GM18868 (cell line): ENCODE results near the gene MSMB.
"Not testable (repeated sequence)": the region's sequence is repeated elsewhere in the genome, so short reads cannot be mapped to it uniquely, and the experiment has no call there.

Source experiments
- ATAC-seq: cut with Tn5 transposase; IDR thresholded peaks from one replicate; pipeline ENCODE4 v1.9.1; 2021; ENCODE audit warnings: mild to moderate bottlenecking, moderate library complexity; ENCODE audit not compliant: unreplicated experiment

MSMB gene

GRCh38 chr10:46014683-46015405 is 31.2 kb downstream of the MSMB start:
- ATAC-seq = no peak

DNA sequence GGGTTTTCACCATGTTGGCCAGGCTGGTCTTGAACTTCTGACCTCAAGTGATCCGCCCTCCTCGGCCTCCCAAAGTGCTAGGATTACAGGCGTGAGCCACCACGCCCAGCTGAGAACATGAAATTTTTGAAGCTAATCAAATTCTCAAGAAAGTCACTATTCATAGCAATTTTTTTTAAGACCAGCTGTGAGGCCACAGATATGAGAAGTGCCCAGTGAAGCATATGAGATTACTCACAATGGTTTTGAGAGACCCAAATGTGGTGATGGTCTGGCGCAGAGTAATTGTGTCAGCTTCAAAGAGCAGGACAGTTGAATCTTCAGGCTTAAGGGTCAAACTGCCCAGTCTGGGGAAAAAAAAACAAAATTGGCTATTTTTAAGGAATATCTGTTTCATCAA is 31.9 kb downstream of the MSMB start:
- ATAC-seq = no peak

DNA sequence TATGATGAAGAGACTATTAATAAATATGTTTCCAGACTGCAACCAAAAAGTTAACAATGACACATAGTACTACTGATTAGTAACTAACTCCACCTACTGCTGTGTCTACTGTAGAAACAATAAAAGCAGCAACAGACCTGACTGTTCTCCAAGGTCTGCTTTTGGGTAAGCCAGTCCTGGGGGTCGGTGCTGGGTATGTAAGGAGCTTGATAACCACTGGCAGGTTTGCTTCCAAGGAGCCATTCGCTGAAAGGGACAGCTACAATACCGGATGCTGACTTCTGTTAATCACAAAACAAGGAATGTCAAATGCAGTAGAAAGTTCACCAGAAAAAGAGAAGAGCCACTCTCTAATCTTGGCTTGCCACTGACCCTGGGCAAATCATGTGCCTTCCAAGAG is 33.3 kb downstream of the MSMB start:
- no peak for ATAC-seq

GRCh38 chr10:46006219-46006618 is 39.9 kb downstream of the MSMB start:
- no peak for ATAC-seq

DNA sequence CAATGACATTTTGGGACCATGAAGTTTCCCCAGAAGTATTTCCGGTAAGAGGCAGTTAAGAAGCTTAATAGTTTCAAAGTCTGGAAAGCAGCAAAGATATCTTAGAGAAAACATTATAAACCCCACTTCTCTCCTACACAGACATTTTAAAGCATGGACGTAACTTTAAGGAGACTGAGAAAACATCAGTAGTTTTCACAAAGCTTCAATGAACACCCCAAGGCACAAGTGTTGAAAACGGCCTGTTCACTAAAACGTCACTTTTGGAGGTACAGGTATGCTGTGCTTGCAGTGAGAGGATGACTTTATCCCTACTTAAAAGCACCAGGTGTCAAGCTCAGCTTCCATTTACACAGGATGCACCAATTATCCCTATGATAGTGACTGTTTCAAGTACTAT is 40.7 kb downstream of the MSMB start:
- ATAC-seq = no peak

DNA sequence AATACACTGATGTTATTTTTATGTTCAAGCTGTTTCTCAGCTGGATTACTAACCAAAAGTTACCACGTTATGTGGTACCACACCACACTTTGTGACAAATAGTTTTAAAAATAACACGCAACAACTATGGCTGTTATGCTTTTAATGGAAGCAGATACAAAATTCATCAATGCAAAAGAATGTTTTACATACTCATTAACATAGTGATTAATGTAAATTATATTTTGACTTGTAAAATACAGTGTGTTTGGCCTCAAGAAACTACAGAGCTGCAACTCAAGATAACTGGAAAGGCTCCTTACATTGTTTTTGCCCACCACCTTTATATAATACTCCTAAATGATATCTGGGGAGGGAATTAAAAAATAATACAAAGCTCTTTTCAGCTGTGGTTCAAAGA is 41.1 kb downstream of the MSMB start:
- no peak for ATAC-seq

GRCh38 chr10:46002916-46003693 is 43.0 kb downstream of the MSMB start:
- no peak for ATAC-seq

DNA sequence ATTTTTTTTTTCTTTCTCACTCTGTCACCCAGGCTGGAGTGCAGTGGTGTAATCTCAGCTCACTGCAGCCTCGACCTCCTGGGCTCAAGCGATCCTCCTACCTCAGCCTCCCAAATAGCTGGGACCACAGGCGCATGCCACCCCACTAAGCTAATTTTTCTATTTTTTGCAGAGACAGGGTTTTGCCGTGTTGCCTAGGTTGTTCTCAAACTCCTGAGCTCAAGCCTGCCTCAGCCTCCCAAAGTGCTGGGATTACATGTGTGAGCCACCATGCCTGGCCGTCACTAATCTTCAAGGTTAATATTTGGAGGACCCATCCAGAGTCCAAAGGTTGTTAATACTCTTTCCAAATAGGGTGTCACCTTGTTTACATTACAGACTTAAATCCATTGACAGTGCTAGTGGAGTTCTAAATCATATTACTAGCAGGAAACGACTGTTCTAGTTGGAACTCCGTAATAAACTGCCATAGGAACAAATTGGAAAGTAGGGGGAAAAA is 43.8 kb downstream of the MSMB start:
- ATAC-seq = not testable (repeated sequence)

DNA sequence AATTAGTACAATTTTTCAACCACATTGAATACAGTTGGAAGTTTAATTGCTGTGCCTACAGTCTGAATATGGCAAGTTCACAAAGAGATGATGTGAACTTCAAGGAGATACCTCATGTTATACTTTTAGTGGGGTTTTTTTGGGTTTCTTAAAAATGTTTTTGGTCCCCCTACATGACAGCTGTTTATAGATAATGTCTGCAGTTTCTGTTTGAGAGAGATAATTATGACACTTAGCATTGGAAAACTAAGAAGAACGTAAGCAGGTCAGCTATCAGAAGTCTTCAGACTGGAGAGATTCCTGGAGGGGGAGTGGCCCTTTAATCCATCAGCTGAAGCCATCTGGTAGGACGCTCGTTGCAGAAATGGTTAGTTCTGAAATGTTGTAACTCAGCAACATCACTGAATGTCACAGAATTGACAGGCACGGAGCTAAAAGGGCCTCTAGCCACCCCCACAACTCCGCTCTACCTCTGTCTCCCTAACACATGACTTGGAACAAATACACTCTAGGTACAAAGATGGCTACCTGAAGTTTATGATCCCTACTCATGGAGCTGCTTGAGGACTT is 44.8 kb downstream of the MSMB start:
- ATAC-seq = no peak

GRCh38 chr10:46000538-46000937 is 45.5 kb downstream of the MSMB start:
- no peak for ATAC-seq

DNA sequence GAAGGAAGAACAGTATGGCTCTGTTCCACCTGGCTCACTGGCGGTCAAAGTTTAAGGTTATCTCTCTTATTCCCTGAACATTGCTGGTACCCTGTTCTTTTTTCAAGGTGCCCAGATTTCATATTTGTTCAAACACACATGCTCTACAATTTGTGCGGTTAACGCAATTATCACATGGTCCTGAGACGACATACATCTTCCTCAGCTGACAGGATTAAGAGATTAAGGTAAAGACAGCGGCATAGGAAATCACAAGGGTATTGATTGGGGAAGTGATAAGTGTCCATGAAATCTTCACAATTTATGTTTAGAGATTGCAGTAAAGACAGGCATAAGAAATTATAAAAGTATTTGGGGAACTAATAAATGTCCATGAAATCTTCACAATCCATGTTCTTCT is 46.1 kb downstream of the MSMB start:
- not testable (repeated sequence) for ATAC-seq

DNA sequence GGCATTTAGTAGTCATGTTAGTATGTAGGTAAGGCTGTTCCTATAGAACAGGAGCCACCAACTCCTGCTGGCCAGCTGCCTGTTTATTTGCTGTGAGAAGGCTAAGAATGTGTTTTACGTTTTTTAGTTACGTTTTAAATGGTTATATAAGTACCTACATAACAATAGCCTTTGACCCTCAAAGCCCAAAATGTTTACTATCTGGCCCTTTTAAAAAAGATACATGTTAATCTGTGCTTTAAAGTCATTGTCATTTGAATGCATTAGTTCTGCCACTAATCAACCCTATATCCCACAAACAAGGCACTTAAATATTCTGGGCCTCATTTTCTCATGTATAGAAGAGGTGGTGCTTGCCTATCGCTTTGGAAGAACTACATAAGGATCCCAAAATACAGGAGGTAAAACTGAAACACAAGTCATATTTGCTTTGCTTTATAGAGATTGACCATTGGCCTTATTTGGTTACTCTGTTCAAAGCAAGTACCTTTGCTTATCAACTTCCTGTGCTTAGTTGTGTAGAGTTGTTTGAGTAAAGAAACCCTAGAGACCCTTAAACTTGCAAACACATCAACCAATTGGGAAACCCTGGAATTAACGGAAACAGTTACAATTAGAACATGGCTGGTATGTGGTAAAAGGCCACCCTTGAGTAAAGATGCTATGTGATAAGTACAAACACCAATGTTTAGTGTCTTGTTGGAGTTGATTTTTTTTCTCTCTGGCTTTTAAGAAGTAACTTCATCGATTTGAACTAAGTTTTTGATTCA is 47.9 kb downstream of the MSMB start:
- no peak for ATAC-seq

GRCh38 chr10:45997557-45997956 is 48.5 kb downstream of the MSMB start:
- ATAC-seq = no peak

- not testable (repeated sequence) for ATAC-seq
These were observed 60.5 kb downstream of the MSMB start for GRCh38 chr10:45985590-45985989.

DNA sequence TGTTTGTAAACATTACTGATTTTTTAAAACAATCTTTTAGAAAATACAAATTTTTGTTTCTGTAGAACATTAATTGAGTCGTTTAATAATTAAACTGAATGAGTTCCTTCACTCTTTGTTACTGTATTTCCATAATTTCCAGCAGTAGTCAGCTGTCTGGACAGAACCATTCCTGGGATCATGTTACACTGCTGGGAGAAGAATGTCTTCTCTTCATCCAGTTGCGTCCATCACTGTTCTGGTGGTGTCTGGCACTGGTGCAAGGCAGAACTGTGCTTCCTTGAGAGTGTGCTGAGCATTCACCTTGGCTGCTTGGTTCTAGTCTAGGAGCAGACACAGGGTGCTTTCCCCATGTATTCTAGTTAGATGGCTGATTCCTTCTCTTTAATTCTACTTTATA is 61.6 kb downstream of the MSMB start:
- ATAC-seq = not testable (repeated sequence)

DNA sequence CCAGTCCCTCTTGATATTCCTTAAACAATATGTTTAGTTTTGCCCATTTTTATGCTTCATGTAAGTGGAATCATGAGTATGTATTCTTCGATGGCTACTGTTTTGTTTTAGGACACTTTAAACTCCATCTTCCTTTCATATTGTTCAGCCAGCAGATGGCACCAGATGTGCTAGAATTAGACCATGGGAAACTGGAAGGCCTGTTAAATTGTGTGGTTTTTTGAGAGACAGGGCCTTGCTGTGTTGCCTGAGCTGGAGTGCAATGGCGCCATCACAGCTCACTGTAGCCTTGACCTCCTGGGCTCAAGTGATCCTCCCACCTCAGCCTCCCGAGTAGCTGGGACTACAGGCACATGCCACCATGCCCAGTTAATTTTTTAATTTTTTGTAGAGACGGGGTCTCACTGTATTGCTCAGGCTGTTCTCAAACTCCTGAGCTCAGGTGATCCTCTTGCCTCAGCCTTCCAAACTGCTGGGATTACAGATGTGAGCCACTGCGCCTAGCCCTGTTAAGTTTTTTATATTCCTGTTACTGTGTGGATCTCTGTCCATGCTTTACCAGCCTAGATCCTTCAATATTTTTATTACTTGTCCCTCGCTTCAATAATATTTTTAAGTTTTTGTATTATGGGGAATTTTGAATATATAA is 62.4 kb downstream of the MSMB start:
- ATAC-seq = peak; percentile 63
